Pulmonary artery endothelial cell (primary cell): ENCODE results near the gene KCNT1. TPM values are rescaled to one million over a fixed set of nuclear protein-coding genes. Genes with fewer than 3 reads are reported as not detected.
"Not testable (repeated sequence)": the region's sequence is repeated elsewhere in the genome, so short reads cannot be mapped to it uniquely, and the experiment has no call there.

ENCODE experiments used
- DNase-seq: peaks from one replicate; pipeline ENCODE4 v3.0.0-alpha.2; 2011; ENCODE audit warnings: low read depth, low spot score
- total RNA-seq: library from RNA; depleted of rRNA; stranded (reverse); fragments of >200 nt; gene quantifications from 2 replicates; pipeline ENCODE4 v1.2.3, GENCODE V29; 2014

KCNT1 gene
- total RNA-seq, 1 donor from 2014 or later, result under 0.01 TPM

- not testable (repeated sequence) for DNase-seq
These were observed 29.2 kb upstream of the KCNT1 start for GRCh38 chr9:135672786-135673185.

- DNase-seq, result no peak
These were observed 28.0 kb upstream of the KCNT1 start for GRCh38 chr9:135673941-135674340.

- no peak for DNase-seq
These were observed 27.0 kb upstream of the KCNT1 start for GRCh38 chr9:135674977-135675376.

- no peak for DNase-seq
These were observed 25.1 kb upstream of the KCNT1 start for GRCh38 chr9:135676891-135677290.

GRCh38 chr9:135677641-135678168 lies 24.3 kb upstream of the KCNT1 start:
- no peak for DNase-seq

GRCh38 chr9:135678236-135679017 lies 23.6 kb upstream of the KCNT1 start:
- DNase-seq, result no peak

- no peak for DNase-seq
These were observed 21.9 kb upstream of the KCNT1 start for GRCh38 chr9:135680056-135680455.

GRCh38 chr9:135681161-135681560 lies 20.8 kb upstream of the KCNT1 start:
- no peak for DNase-seq

GRCh38 chr9:135683401-135684034 lies 18.5 kb upstream of the KCNT1 start:
- no peak for DNase-seq

- DNase-seq, result no peak
These were observed 17.3 kb upstream of the KCNT1 start for GRCh38 chr9:135684691-135685090.

- DNase-seq, result no peak
These were observed 14.8 kb upstream of the KCNT1 start for GRCh38 chr9:135687216-135687615.

- DNase-seq, result no peak
These were observed 13.0 kb upstream of the KCNT1 start for GRCh38 chr9:135689011-135689410.

GRCh38 chr9:135690836-135691570 lies 11.0 kb upstream of the KCNT1 start:
- DNase-seq, result no peak

GRCh38 chr9:135692410-135692809 lies 9.6 kb upstream of the KCNT1 start:
- DNase-seq, result no peak

- no peak for DNase-seq
These were observed 8.7 kb upstream of the KCNT1 start for GRCh38 chr9:135693265-135693664.

GRCh38 chr9:135693771-135694170 lies 8.2 kb upstream of the KCNT1 start:
- no peak for DNase-seq

- DNase-seq, result no peak
These were observed 7.6 kb upstream of the KCNT1 start for GRCh38 chr9:135694414-135694813.

- DNase-seq, result no peak
These were observed 6.9 kb upstream of the KCNT1 start for GRCh38 chr9:135695036-135695435.

- no peak for DNase-seq
These were observed 6.3 kb upstream of the KCNT1 start for GRCh38 chr9:135695642-135696041.

- no peak for DNase-seq
These were observed 5.5 kb upstream of the KCNT1 start for GRCh38 chr9:135696446-135696845.

GRCh38 chr9:135697226-135697625 lies 4.8 kb upstream of the KCNT1 start:
- no peak for DNase-seq

GRCh38 chr9:135698236-135698635 lies 3.7 kb upstream of the KCNT1 start:
- no peak for DNase-seq
